HEK293 (cell line): ENCODE results near the gene HGS.

Experiments used
- CTCF ChIA-PET: fragments of 350-600 bp; formaldehyde crosslinking; extraction: SDS; loops from one replicate; lab custom pipeline; 2021; ENCODE audit warnings: antibody characterized with exemption; lab: Yijun Ruan, JAX
- POLR2A ChIA-PET: fragments of 300-600 bp; formaldehyde crosslinking; extraction: SDS; loops from one replicate; lab custom pipeline; 2020; ENCODE audit warnings: antibody characterized with exemption, inconsistent platforms; lab: Yijun Ruan, JAX
- H3K27ac ChIP-seq: fragments of 200-500 bp; sonication (Bioruptor generic); 2 replicates; pipeline ENCODE4 v1.5.1; 2014; ENCODE audit warnings: low read depth, low read length, control low read depth, inconsistent platforms; ENCODE audit errors: extremely low read depth
- H3K36me3 ChIP-seq, 2 experiments: fragments of 200-500 bp in 1 of 2; sonication (Bioruptor generic) in 1 of 2; 1 replicate in 1 of 2; 2 replicates in 1 of 2; pipeline ENCODE4 v1.5.1; 2014 to 2017; ENCODE audit warnings: inconsistent platforms in 2 of 2, low read length in 2 of 2; ENCODE audit not compliant: control insufficient read depth in 2 of 2, insufficient read depth in 1 of 2
- H3K4me1 ChIP-seq: fragments of 200-500 bp; sonication (Bioruptor generic); 2 replicates; pipeline ENCODE4 v1.5.1; 2014; ENCODE audit warnings: mild to moderate bottlenecking, low read length, inconsistent platforms; ENCODE audit not compliant: control insufficient read depth, insufficient read depth
- H3K4me3 ChIP-seq: 2 replicates; pipeline ENCODE4 v1.5.1; 2011; ENCODE audit warnings: low read depth, mild to moderate bottlenecking, control low read depth, low read length, moderate library complexity
- H3K9me3 ChIP-seq: fragments of 200-500 bp; sonication (Bioruptor generic); 2 replicates; pipeline ENCODE4 v1.5.1; 2014; ENCODE audit warnings: low read depth, low read length, inconsistent platforms; ENCODE audit not compliant: control insufficient read depth, insufficient read depth
- EGR2 ChIP-seq: fragments of 450-650 bp; formaldehyde crosslinking; IDR thresholded peaks from 2 replicates; pipeline ENCODE4 v1.5.1; 2016; ENCODE audit warnings: low read depth, missing biosample characterization, missing genetic modification characterization
- GLIS1 ChIP-seq: fragments of 450-650 bp; formaldehyde crosslinking; IDR thresholded peaks from 2 replicates; pipeline ENCODE4 v1.5.1; 2016; ENCODE audit warnings: missing biosample characterization, missing genetic modification characterization
- GLIS2 ChIP-seq: fragments of 450-650 bp; formaldehyde crosslinking; IDR thresholded peaks from 2 replicates; pipeline ENCODE4 v1.5.1; 2016; ENCODE audit warnings: missing biosample characterization, missing genetic modification characterization
- MEIS1 ChIP-seq: sonication (generic); formaldehyde crosslinking; IDR thresholded peaks from 2 replicates; pipeline ENCODE4 v1.8.1; 2022; ENCODE audit warnings: missing genetic modification reagents, mild to moderate bottlenecking, borderline replicate concordance
- OSR2 ChIP-seq: fragments of 450-650 bp; formaldehyde crosslinking; IDR thresholded peaks from 2 replicates; pipeline ENCODE4 v1.5.1; 2016; ENCODE audit warnings: missing biosample characterization, missing genetic modification characterization
- TRIM28 ChIP-seq: IDR thresholded peaks from 2 replicates; pipeline ENCODE4 v1.6.1; 2011; ENCODE audit warnings: low read length, control low read depth, borderline replicate concordance
- ZBTB48 ChIP-seq: fragments of 450-650 bp; formaldehyde crosslinking; IDR thresholded peaks from 2 replicates; pipeline ENCODE4 v1.5.1; 2016; ENCODE audit warnings: missing biosample characterization, missing genetic modification characterization
- ZBTB7A ChIP-seq: fragments of 450-650 bp; formaldehyde crosslinking; IDR thresholded peaks from 2 replicates; pipeline ENCODE4 v1.5.1; 2016; ENCODE audit warnings: low read depth, missing biosample characterization, missing genetic modification characterization
- ZIC2 ChIP-seq: fragments of 450-650 bp; formaldehyde crosslinking; IDR thresholded peaks from 2 replicates; pipeline ENCODE4 v1.5.1; 2016; ENCODE audit warnings: missing biosample characterization, missing genetic modification characterization
- ZNF146 ChIP-seq: fragments of 450-650 bp; formaldehyde crosslinking; IDR thresholded peaks from 2 replicates; pipeline ENCODE4 v1.5.1; 2016; ENCODE audit warnings: missing biosample characterization, missing genetic modification characterization
- ZNF248 ChIP-seq: fragments of 450-650 bp; formaldehyde crosslinking; IDR thresholded peaks from 2 replicates; pipeline ENCODE4 v1.5.1; 2017; ENCODE audit warnings: missing biosample characterization, missing genetic modification characterization
- ZNF335 ChIP-seq: fragments of 450-650 bp; formaldehyde crosslinking; conservative IDR thresholded peaks from 2 replicates; pipeline ENCODE4 v1.5.1; 2016; ENCODE audit warnings: missing biosample characterization, missing genetic modification characterization
- ZNF391 ChIP-seq: fragments of 450-650 bp; formaldehyde crosslinking; IDR thresholded peaks from 2 replicates; pipeline ENCODE4 v1.5.1; 2016; ENCODE audit warnings: low read depth, missing biosample characterization, missing genetic modification characterization, borderline replicate concordance
- ZNF529 ChIP-seq: fragments of 450-650 bp; formaldehyde crosslinking; IDR thresholded peaks from 2 replicates; pipeline ENCODE4 v1.5.1; 2017; ENCODE audit warnings: missing genetic modification characterization, missing biosample characterization; ENCODE audit not compliant: insufficient replicate concordance
- ZNF785 ChIP-seq: fragments of 450-650 bp; formaldehyde crosslinking; IDR thresholded peaks from 2 replicates; pipeline ENCODE4 v1.5.1; 2016; ENCODE audit warnings: missing biosample characterization, missing genetic modification characterization
- ZNF837 ChIP-seq: fragments of 450-650 bp; formaldehyde crosslinking; IDR thresholded peaks from 2 replicates; pipeline ENCODE4 v1.5.1; 2016; ENCODE audit warnings: missing biosample characterization, missing genetic modification characterization
- TF ChIP-seq, protein P1 (sequence below): fragments of 450-650 bp; formaldehyde crosslinking; optimal IDR thresholded peaks from 2 replicates; pipeline ENCODE3; 2016; ENCODE audit warnings: missing biosample characterization, mild to moderate bottlenecking, missing genetic modification characterization
- TF ChIP-seq, protein P2 (sequence below): fragments of 450-650 bp; formaldehyde crosslinking; IDR thresholded peaks from 2 replicates; pipeline ENCODE4 v1.5.1; 2017; ENCODE audit warnings: missing biosample characterization, missing genetic modification characterization
- TF ChIP-seq, protein P3 (sequence below): fragments of 450-650 bp; formaldehyde crosslinking; IDR thresholded peaks from 2 replicates; pipeline ENCODE4 v1.5.1; 2017; ENCODE audit warnings: missing biosample characterization, missing genetic modification characterization
- TF ChIP-seq, protein P4 (sequence below): fragments of 450-650 bp; formaldehyde crosslinking; IDR thresholded peaks from 2 replicates; pipeline ENCODE4 v1.5.1; 2016; ENCODE audit warnings: missing biosample characterization, missing genetic modification characterization, borderline replicate concordance

HGS gene

DNA sequence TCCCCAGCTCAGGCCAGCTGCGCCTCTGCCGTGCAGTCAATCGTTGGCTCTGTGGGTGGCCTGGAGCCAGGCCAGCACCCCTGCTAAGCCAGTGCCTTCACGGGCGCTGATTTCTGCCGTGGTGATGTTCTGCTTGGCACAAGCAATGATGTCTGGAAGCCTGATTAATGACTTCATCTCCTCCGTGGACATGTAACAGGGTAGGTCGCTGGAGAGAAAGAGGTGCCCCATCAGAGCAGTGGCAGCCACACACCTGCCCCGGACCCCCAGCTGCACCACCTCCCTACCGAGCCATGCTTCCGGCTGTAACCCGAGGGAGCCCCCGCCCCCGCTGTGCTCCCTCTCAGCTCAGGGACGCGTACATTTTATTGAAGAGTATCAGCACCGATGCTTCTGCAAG is 2.1 kb upstream of the HGS start (continued):
- TF ChIP-seq ZNF529, result no peak
- TF ChIP-seq, protein P1, sequence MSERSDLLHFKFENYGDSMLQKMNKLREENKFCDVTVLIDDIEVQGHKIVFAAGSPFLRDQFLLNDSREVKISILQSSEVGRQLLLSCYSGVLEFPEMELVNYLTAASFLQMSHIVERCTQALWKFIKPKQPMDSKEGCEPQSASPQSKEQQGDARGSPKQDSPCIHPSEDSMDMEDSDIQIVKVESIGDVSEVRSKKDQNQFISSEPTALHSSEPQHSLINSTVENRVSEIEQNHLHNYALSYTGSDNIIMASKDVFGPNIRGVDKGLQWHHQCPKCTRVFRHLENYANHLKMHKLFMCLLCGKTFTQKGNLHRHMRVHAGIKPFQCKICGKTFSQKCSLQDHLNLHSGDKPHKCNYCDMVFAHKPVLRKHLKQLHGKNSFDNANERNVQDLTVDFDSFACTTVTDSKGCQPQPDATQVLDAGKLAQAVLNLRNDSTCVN (tag by site-specific recombination), result peak; percentile 22
- TF ChIP-seq, all 188 proteins: peak for 17

DNA sequence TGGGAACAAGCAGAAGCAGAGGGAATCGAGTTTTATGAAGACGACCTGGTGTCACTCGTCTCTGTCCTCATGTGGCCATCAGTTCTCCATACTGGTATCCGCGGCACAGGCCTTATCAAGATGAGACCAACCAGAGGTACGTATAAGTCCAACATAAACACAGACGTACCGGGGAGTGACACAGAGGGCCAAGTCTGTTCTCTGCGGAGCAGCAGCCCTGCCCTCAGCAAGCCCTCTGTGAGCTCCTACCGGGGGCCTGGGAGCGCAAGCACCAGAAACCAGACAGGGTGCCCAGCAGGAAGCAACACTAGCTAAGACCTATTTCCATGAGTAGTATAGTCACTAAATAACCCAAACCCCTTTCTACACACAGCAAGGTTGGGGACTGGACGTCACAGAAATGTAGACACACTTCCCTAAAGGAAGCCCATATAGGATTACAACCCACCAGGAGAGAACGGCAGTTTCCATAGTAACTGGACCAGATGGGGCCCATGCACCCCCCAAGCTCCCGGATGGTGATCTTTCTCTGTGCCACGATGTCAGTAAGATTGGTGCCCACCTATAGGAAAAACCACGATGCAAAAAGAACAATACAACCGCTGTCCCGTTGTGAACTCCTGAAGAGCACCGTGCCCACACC is 1.1 kb upstream of the HGS start:
- peak overlapping the region; percentile 92 for H3K4me3 ChIP-seq
- peaks cover 6 to 43% of the 10 kb centered on the region in 2 experiments; a peak in 2 of 3 replicates for H3K36me3 ChIP-seq
- peaks cover 4% of the 10 kb centered on the region for H3K4me1 ChIP-seq
- TF ChIP-seq ZIC2 (tag by site-specific recombination), result peak; percentile 64
- no peak for TF ChIP-seq OSR2 (tag by site-specific recombination)
- ChIA-PET CTCF (interaction anchor here (0.6 to 2.2 kb wide), 8 partner anchors 11 to 417 kb away, joined by 3 to 9 read pairs (median 4); no protein-coding TSS in a partner anchor), POLR2A (interaction anchor here (0.5 to 6.6 kb wide), 17 partner anchors 11 to 244 kb away, joined by 3 to 109 read pairs (median 7); partner anchors contain the start of genes ACTG1, CCDC137, MRPL12 and OXLD1)
- H3K9me3 ChIP-seq, result no peaks in the 10 kb centered on the region
- H3K27ac ChIP-seq, result peak overlapping the region; percentile 82

DNA sequence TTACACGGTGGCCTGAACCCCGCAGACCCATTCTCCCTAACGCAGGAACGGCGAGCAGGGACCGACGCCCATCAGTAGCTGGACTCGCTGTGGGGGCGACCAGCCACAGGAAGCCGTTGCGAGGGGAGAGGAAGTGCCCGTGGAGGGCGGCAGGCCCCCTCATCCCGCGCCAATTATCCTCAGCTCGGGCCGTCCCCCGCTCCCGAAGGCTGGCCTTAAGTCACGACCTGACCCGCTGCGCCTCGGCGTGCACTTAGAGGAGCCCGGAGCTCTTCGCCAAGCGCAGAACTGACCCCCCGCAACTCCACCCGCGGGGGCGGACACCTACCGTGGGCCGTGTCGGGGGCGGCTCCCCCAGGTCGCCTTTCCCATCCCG is 615 bp upstream of the HGS start:
- ChIA-PET CTCF (interaction anchor here (0.6 to 2.2 kb wide), 7 partner anchors 8 to 263 kb away, joined by 3 to 9 read pairs (median 5); no protein-coding TSS in a partner anchor), POLR2A (interaction anchor here (0.5 to 6.6 kb wide), 32 partner anchors 8 to 354 kb away, joined by 3 to 109 read pairs (median 4); partner anchors contain the start of genes ACTG1, CCDC137, DCXR and FAAP100)
- H3K36me3 ChIP-seq, result peaks cover 6 to 49% of the 10 kb centered on the region in 2 experiments; a peak in 2 of 3 replicates
- no peaks in the 10 kb centered on the region for H3K9me3 ChIP-seq
- peak overlapping the region; percentile 82 for H3K27ac ChIP-seq
- H3K4me3 ChIP-seq, result peak overlapping the region; percentile 92
- H3K4me1 ChIP-seq, result peaks cover 4% of the 10 kb centered on the region
- TF ChIP-seq GLIS2 (tag by site-specific recombination) (peak; percentile 100), MEIS1 (CRISPR knock-in tag) (no peak), ZNF335 (peak; percentile 85; the same call in 1 of the 2 replicates), ZNF391 (tag by site-specific recombination) (0 out of 2 replicates have a peak, but pooled peaks have one; percentile 28), EGR2 (tag by site-specific recombination) (peak; percentile 91), ZNF248 (tag by site-specific recombination) (no peak), ZNF837 (tag by site-specific recombination) (0 out of 2 replicates have a peak, but pooled peaks have one; percentile 60), TRIM28 (no peak), GLIS1 (tag by site-specific recombination) (peak; percentile 91), ZNF146 (tag by site-specific recombination) (peak; percentile 20; the same call in 1 of the 2 replicates), ZBTB48 (tag by site-specific recombination) (no peak), ZBTB7A (peak; percentile 88), ZNF785 (tag by site-specific recombination) (0 out of 2 replicates have a peak, but pooled peaks have one; percentile 43)
- TF ChIP-seq, protein P2, sequence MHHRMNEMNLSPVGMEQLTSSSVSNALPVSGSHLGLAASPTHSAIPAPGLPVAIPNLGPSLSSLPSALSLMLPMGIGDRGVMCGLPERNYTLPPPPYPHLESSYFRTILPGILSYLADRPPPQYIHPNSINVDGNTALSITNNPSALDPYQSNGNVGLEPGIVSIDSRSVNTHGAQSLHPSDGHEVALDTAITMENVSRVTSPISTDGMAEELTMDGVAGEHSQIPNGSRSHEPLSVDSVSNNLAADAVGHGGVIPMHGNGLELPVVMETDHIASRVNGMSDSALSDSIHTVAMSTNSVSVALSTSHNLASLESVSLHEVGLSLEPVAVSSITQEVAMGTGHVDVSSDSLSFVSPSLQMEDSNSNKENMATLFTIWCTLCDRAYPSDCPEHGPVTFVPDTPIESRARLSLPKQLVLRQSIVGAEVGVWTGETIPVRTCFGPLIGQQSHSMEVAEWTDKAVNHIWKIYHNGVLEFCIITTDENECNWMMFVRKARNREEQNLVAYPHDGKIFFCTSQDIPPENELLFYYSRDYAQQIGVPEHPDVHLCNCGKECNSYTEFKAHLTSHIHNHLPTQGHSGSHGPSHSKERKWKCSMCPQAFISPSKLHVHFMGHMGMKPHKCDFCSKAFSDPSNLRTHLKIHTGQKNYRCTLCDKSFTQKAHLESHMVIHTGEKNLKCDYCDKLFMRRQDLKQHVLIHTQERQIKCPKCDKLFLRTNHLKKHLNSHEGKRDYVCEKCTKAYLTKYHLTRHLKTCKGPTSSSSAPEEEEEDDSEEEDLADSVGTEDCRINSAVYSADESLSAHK (tag by site-specific recombination), result peak; percentile 43; the same call in 1 of the 2 replicates
- TF ChIP-seq, protein P3, sequence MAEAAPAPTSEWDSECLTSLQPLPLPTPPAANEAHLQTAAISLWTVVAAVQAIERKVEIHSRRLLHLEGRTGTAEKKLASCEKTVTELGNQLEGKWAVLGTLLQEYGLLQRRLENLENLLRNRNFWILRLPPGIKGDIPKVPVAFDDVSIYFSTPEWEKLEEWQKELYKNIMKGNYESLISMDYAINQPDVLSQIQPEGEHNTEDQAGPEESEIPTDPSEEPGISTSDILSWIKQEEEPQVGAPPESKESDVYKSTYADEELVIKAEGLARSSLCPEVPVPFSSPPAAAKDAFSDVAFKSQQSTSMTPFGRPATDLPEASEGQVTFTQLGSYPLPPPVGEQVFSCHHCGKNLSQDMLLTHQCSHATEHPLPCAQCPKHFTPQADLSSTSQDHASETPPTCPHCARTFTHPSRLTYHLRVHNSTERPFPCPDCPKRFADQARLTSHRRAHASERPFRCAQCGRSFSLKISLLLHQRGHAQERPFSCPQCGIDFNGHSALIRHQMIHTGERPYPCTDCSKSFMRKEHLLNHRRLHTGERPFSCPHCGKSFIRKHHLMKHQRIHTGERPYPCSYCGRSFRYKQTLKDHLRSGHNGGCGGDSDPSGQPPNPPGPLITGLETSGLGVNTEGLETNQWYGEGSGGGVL (tag by site-specific recombination), result peak; percentile 28; the same call in 1 of the 2 replicates
- TF ChIP-seq, protein P4, sequence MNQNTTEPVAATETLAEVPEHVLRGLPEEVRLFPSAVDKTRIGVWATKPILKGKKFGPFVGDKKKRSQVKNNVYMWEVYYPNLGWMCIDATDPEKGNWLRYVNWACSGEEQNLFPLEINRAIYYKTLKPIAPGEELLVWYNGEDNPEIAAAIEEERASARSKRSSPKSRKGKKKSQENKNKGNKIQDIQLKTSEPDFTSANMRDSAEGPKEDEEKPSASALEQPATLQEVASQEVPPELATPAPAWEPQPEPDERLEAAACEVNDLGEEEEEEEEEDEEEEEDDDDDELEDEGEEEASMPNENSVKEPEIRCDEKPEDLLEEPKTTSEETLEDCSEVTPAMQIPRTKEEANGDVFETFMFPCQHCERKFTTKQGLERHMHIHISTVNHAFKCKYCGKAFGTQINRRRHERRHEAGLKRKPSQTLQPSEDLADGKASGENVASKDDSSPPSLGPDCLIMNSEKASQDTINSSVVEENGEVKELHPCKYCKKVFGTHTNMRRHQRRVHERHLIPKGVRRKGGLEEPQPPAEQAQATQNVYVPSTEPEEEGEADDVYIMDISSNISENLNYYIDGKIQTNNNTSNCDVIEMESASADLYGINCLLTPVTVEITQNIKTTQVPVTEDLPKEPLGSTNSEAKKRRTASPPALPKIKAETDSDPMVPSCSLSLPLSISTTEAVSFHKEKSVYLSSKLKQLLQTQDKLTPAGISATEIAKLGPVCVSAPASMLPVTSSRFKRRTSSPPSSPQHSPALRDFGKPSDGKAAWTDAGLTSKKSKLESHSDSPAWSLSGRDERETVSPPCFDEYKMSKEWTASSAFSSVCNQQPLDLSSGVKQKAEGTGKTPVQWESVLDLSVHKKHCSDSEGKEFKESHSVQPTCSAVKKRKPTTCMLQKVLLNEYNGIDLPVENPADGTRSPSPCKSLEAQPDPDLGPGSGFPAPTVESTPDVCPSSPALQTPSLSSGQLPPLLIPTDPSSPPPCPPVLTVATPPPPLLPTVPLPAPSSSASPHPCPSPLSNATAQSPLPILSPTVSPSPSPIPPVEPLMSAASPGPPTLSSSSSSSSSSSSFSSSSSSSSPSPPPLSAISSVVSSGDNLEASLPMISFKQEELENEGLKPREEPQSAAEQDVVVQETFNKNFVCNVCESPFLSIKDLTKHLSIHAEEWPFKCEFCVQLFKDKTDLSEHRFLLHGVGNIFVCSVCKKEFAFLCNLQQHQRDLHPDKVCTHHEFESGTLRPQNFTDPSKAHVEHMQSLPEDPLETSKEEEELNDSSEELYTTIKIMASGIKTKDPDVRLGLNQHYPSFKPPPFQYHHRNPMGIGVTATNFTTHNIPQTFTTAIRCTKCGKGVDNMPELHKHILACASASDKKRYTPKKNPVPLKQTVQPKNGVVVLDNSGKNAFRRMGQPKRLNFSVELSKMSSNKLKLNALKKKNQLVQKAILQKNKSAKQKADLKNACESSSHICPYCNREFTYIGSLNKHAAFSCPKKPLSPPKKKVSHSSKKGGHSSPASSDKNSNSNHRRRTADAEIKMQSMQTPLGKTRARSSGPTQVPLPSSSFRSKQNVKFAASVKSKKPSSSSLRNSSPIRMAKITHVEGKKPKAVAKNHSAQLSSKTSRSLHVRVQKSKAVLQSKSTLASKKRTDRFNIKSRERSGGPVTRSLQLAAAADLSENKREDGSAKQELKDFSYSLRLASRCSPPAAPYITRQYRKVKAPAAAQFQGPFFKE (tag by site-specific recombination), result 0 out of 2 replicates have a peak, but pooled peaks have one; percentile 62
